Gastroesophageal sphincter (tissue), 3 donors: ENCODE results near the gene DUSP10.

Experiments
- CTCF ChIP-seq, 4 experiments: fragments of 200-600 bp in 2 of 4; fragments of 450-650 bp in 2 of 4; sonication (generic) in 1 of 4; IDR thresholded peaks; one replicate each; pipeline ENCODE4 v1.5.1; 2017 to 2019; ENCODE audit warnings: antibody characterized with exemption in 4 of 4, mild to moderate bottlenecking in 2 of 4, moderate library complexity in 2 of 4
- POLR2AphosphoS5 ChIP-seq: sonication (generic); formaldehyde crosslinking; IDR thresholded peaks from one replicate; pipeline ENCODE4 v1.6.1; 2017; ENCODE audit warnings: antibody characterized with exemption

GRCh38 chr1:221762121-221762520 lies 20.2 kb upstream of the DUSP10 start:
- TF ChIP-seq POLR2AphosphoS5 (no peak), CTCF (IDR thresholded peaks at IDR 0.05) (no peak)
